ENCODE measurements around the gene TAGLN3.

GRCh38 chr3:112038863-112039262 is 40.1 kb downstream of the TAGLN3 start:
- TF ChIP-seq CTCF (conservative IDR thresholded peaks at IDR 0.05; ENCODE audit: low read depth, low read length) (no peak), EZH2 (IDR thresholded peaks at IDR 0.05; ENCODE audit: borderline replicate concordance, low read depth, low read length, poor library complexity, severe bottlenecking) (no peak)
